ENCODE results near the gene LY6G5C.
A peak's percentile ranks its signal among the peaks of the same experiment; 100 is the strongest.

Gene LY6G5C

GRCh38 chr6:31661262-31662123 is 19.4 kb downstream of the LY6G5C start:
- no peak for DNase-seq (ENCODE audit: extremely low spot score)
- POLR2A ChIA-PET = interaction anchor here (0.5 to 5.4 kb wide), 24 partner anchors 8 to 244 kb away, joined by 3 to 138 read pairs (median 4); partner anchors contain the start of genes ABHD16A, ATP6V1G2, BAG6 and DDX39B
- CTCF ChIA-PET = interaction anchor here (1.2 kb wide), 1 partner anchor 39 kb away, joined by 4 read pairs; no protein-coding TSS in a partner anchor
- no peak for TF ChIP-seq FOXA1 (IDR thresholded peaks at IDR 0.05)
- TF ChIP-seq ELF4 (IDR thresholded peaks at IDR 0.05) = no peak
- TF ChIP-seq SUZ12 (IDR thresholded peaks at IDR 0.05) = no peak
- no peak for TF ChIP-seq FOXM1 (IDR thresholded peaks at IDR 0.05; ENCODE audit: borderline replicate concordance)
- no peak for TF ChIP-seq ZNF384 (IDR thresholded peaks at IDR 0.05)
- TF ChIP-seq SP1 (IDR thresholded peaks at IDR 0.05) = no peak
- no peak for TF ChIP-seq HDGF (IDR thresholded peaks at IDR 0.05; ENCODE audit: borderline replicate concordance)
- no peak for TF ChIP-seq L3MBTL2 (conservative IDR thresholded peaks at IDR 0.05)
- TF ChIP-seq TARDBP (IDR thresholded peaks at IDR 0.05) = no peak
- TF ChIP-seq PKNOX1 (IDR thresholded peaks at IDR 0.05) = no peak
- TF ChIP-seq NFRKB (IDR thresholded peaks at IDR 0.05) = no peak
- no peak for TF ChIP-seq LEF1 (IDR thresholded peaks at IDR 0.05; ENCODE audit: borderline replicate concordance)
- TF ChIP-seq BHLHE40 (IDR thresholded peaks at IDR 0.05; ENCODE audit: borderline replicate concordance) = no peak
- no peak for TF ChIP-seq CTBP1 (IDR thresholded peaks at IDR 0.05; ENCODE audit: borderline replicate concordance)
- TF ChIP-seq ARNT (IDR thresholded peaks at IDR 0.05) = no peak
- TF ChIP-seq FOXK2 (IDR thresholded peaks at IDR 0.05) = no peak

- POLR2A ChIA-PET = interaction anchor here (0.5 to 5.4 kb wide), 28 partner anchors 9 to 245 kb away, joined by 3 to 138 read pairs (median 4); partner anchors contain the start of genes ABHD16A, ATP6V1G2, BAG6 and DDX39B
- DNase-seq (ENCODE audit: extremely low spot score) = peak; percentile 79
- no peak for TF ChIP-seq LEF1 (IDR thresholded peaks at IDR 0.05; ENCODE audit: borderline replicate concordance)
- TF ChIP-seq ELF4 (IDR thresholded peaks at IDR 0.05) = peak; percentile 50
- CTCF ChIA-PET = interaction anchor here (0.9 to 1.2 kb wide), 2 partner anchors 8 to 39 kb away, joined by 4 read pairs; partner anchors contain the start of gene BAG6
Measured at GRCh38 chr6:31660381-31661261, 20.2 kb downstream of the LY6G5C start, which contains the start of gene C6orf47. TSS of gene C6orf47 (minus strand) at chr6:31660778. CDS start at chr6:31659947, 831 bp downstream.

GRCh38 chr6:31659649-31660380 is 21.1 kb downstream of the LY6G5C start:
- TF ChIP-seq NFRKB (IDR thresholded peaks at IDR 0.05) = no peak
- TF ChIP-seq TARDBP (IDR thresholded peaks at IDR 0.05) = no peak
- TF ChIP-seq SUZ12 (IDR thresholded peaks at IDR 0.05) = no peak
- no peak for TF ChIP-seq CTBP1 (IDR thresholded peaks at IDR 0.05; ENCODE audit: borderline replicate concordance)
- TF ChIP-seq ARNT (IDR thresholded peaks at IDR 0.05) = no peak
- no peak for TF ChIP-seq ELF4 (IDR thresholded peaks at IDR 0.05)
- TF ChIP-seq BHLHE40 (IDR thresholded peaks at IDR 0.05; ENCODE audit: borderline replicate concordance) = no peak
- TF ChIP-seq SP1 (IDR thresholded peaks at IDR 0.05) = no peak
- TF ChIP-seq ZNF384 (IDR thresholded peaks at IDR 0.05) = no peak
- no peak for TF ChIP-seq LEF1 (IDR thresholded peaks at IDR 0.05; ENCODE audit: borderline replicate concordance)
- TF ChIP-seq HDGF (IDR thresholded peaks at IDR 0.05; ENCODE audit: borderline replicate concordance) = no peak
- no peak for TF ChIP-seq FOXK2 (IDR thresholded peaks at IDR 0.05)
- TF ChIP-seq FOXM1 (IDR thresholded peaks at IDR 0.05; ENCODE audit: borderline replicate concordance) = no peak
- ChIA-PET POLR2A (interaction anchor here (0.7 to 5.4 kb wide), 15 partner anchors 8 to 238 kb away, joined by 3 to 138 read pairs (median 5); partner anchors contain the start of genes BAG6, DDX39B, LSM2 and LY6G5C), CTCF (interaction anchor here (0.9 kb wide), 1 partner anchor 8 kb away, joined by 4 read pairs; the partner anchor contains the start of gene BAG6)
- no peak for DNase-seq (ENCODE audit: extremely low spot score)

GRCh38 chr6:31658983-31659648 is 21.8 kb downstream of the LY6G5C start:
- 0 out of 2 replicates have a peak, but pooled peaks have one; percentile 2 for TF ChIP-seq FOXM1 (IDR thresholded peaks at IDR 0.05; ENCODE audit: borderline replicate concordance)
- no peak for TF ChIP-seq NFRKB (IDR thresholded peaks at IDR 0.05)
- TF ChIP-seq LEF1 (IDR thresholded peaks at IDR 0.05; ENCODE audit: borderline replicate concordance) = no peak
- TF ChIP-seq FOXA1 (IDR thresholded peaks at IDR 0.05) = no peak
- CTCF ChIA-PET = interaction anchor here (0.5 kb wide), 1 partner anchor 171 kb away, joined by 3 read pairs; no protein-coding TSS in a partner anchor
- no peak for DNase-seq (ENCODE audit: extremely low spot score)
- POLR2A ChIA-PET = interaction anchor here (0.6 to 2.4 kb wide), 3 partner anchors 118 to 469 kb away, joined by 4 to 15 read pairs (median 4); partner anchors contain the start of genes ATF6B, DDX39B and NEU1

- POLR2A ChIA-PET = no interaction called here
- no peak for TF ChIP-seq FOXA1 (IDR thresholded peaks at IDR 0.05)
- no peak for TF ChIP-seq BHLHE40 (IDR thresholded peaks at IDR 0.05; ENCODE audit: borderline replicate concordance)
- no peak for TF ChIP-seq L3MBTL2 (conservative IDR thresholded peaks at IDR 0.05)
- TF ChIP-seq CTBP1 (IDR thresholded peaks at IDR 0.05; ENCODE audit: borderline replicate concordance) = no peak
- no peak for TF ChIP-seq FOXK2 (IDR thresholded peaks at IDR 0.05)
- TF ChIP-seq SP1 (IDR thresholded peaks at IDR 0.05) = no peak
- CTCF ChIA-PET = no interaction called here
- no peak for DNase-seq (ENCODE audit: extremely low spot score)
Measured at GRCh38 chr6:31658158-31658688, 22.6 kb downstream of the LY6G5C start.

All from HEK293T (cell line).